ENCODE results near the gene SHISA6. TPM values are rescaled to one million over a fixed set of nuclear protein-coding genes. Genes with fewer than 3 reads are reported as not detected.

Gene SHISA6
- total RNA-seq, 2 experiments from 2014 or later, result not detected

DNA sequence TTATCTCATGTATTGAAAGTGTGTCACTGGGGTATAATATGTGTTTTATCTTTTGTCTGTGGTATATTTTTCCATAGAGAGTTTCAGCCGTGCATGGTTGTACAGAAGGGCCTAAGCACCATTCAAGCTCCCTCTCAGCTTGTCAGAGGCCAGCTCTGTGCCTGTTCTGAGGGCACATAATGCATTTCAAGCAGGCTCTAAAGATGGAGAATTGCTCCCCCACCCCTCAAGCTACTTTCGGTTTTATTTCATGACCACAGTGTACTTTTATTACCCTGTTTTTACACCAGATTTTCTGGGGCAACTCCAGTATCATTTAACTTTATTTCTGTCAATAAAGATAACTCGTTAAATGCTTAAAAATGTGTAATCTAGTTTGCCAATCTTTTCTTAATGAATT is 131.7 kb downstream of the SHISA6 start:
- H3K9me2 ChIP-seq (ENCODE audit: insufficient read depth, low read length), result no peaks in the 10 kb centered on the region
- POLR2A ChIA-PET, result no interaction called here
- no peak for TF ChIP-seq EZH2phosphoT487 (IDR thresholded peaks at IDR 0.05; ENCODE audit: borderline replicate concordance, low read depth, low read length)
- TF ChIP-seq, protein P1, sequence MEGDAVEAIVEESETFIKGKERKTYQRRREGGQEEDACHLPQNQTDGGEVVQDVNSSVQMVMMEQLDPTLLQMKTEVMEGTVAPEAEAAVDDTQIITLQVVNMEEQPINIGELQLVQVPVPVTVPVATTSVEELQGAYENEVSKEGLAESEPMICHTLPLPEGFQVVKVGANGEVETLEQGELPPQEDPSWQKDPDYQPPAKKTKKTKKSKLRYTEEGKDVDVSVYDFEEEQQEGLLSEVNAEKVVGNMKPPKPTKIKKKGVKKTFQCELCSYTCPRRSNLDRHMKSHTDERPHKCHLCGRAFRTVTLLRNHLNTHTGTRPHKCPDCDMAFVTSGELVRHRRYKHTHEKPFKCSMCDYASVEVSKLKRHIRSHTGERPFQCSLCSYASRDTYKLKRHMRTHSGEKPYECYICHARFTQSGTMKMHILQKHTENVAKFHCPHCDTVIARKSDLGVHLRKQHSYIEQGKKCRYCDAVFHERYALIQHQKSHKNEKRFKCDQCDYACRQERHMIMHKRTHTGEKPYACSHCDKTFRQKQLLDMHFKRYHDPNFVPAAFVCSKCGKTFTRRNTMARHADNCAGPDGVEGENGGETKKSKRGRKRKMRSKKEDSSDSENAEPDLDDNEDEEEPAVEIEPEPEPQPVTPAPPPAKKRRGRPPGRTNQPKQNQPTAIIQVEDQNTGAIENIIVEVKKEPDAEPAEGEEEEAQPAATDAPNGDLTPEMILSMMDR (conservative IDR thresholded peaks at IDR 0.05; ENCODE audit: low read length), result no peak
- H3K4me1 ChIP-seq (ENCODE audit: insufficient read depth, low read length, poor library complexity, severe bottlenecking), result no peaks in the 10 kb centered on the region
- no peak for DNase-seq (ENCODE audit: low spot score)
- no peak overlapping the region for H3K27ac ChIP-seq (ENCODE audit: low read depth, low read length, poor library complexity, severe bottlenecking)
- no peak overlapping the region for H3K4me3 ChIP-seq (ENCODE audit: low read depth, low read length, poor library complexity, severe bottlenecking)
- H3K79me2 ChIP-seq (ENCODE audit: insufficient read depth, low read depth, low read length), result no peaks in the 10 kb centered on the region
- intact Hi-C loops (cut with micrococcal nuclease; ENCODE audit: unreplicated experiment), result no loop called here
- H3K4me2 ChIP-seq (ENCODE audit: low read length), result no peak overlapping the region
- CTCF ChIA-PET (ENCODE audit: unreplicated experiment), result no interaction called here
- H4K20me1 ChIP-seq (ENCODE audit: insufficient read depth, low read length), result no peaks in the 10 kb centered on the region
- H3K9me3 ChIP-seq (ENCODE audit: low read length), result no peaks in the 10 kb centered on the region
- no peak overlapping the region for H2AFZ ChIP-seq (ENCODE audit: low read length)
- no peaks in the 10 kb centered on the region for H3K36me3 ChIP-seq (ENCODE audit: insufficient read depth, low read length)
- no TSS peak for BruUV-seq (replicated peaks)

DNA sequence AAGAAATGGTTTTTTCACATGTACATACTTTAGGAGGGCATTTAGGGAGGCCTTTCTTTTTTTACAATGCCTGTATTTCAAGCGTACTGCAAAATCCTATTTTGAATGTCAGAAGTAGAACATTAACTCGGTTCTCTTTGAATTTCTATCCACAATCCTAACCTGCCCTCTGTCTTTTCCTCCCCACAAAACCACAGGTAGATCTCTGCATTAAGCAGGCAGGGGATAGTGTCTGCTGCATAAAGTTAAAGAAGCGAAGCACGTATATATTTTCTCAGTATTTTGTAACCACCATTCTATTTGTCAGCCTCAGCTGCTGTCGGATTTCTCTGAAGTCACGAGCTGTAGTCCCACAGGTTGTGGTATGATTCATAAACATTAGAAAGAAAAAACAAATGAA is 137.5 kb downstream of the SHISA6 start:
- no peaks in the 10 kb centered on the region for H3K79me2 ChIP-seq (ENCODE audit: insufficient read depth, low read depth, low read length)
- H3K4me3 ChIP-seq (ENCODE audit: low read depth, low read length, poor library complexity, severe bottlenecking), result no peak overlapping the region
- H3K4me1 ChIP-seq (ENCODE audit: insufficient read depth, low read length, poor library complexity, severe bottlenecking), result no peaks in the 10 kb centered on the region
- TF ChIP-seq, protein P1 (conservative IDR thresholded peaks at IDR 0.05; ENCODE audit: low read length), result no peak
- no peak for TF ChIP-seq EZH2phosphoT487 (IDR thresholded peaks at IDR 0.05; ENCODE audit: borderline replicate concordance, low read depth, low read length)
- intact Hi-C loops (cut with micrococcal nuclease; ENCODE audit: unreplicated experiment), result no loop called here
- BruUV-seq (replicated peaks), result no TSS peak
- H3K4me2 ChIP-seq (ENCODE audit: low read length), result no peak overlapping the region
- H3K36me3 ChIP-seq (ENCODE audit: insufficient read depth, low read length), result no peaks in the 10 kb centered on the region
- no peaks in the 10 kb centered on the region for H3K9me2 ChIP-seq (ENCODE audit: insufficient read depth, low read length)
- no peak overlapping the region for H2AFZ ChIP-seq (ENCODE audit: low read length)
- no peaks in the 10 kb centered on the region for H4K20me1 ChIP-seq (ENCODE audit: insufficient read depth, low read length)
- CTCF ChIA-PET (ENCODE audit: unreplicated experiment), result no interaction called here
- H3K9me3 ChIP-seq (ENCODE audit: low read length), result no peaks in the 10 kb centered on the region
- no peak for DNase-seq (ENCODE audit: low spot score)
- POLR2A ChIA-PET, result no interaction called here
- H3K27ac ChIP-seq (ENCODE audit: low read depth, low read length, poor library complexity, severe bottlenecking), result no peak overlapping the region

DNA sequence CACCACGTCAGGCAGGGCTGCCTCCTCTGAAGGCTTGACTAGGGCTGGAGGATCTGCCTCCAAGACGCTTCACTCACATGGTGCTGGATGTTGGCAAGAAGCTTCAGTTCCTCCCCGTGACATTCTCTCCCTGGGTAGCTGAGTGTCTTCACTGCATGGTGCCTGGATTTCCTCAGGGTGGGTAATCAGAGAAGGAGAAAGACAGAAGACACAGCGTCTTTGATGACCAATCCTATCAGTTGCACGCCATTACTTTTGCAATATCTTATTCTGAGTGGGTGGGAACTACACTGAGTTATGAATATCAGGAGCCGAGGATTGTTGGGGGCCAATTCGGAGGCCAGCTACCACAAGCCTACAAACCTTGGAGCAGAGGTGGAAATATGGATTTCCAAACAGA is 139.7 kb downstream of the SHISA6 start:
- Histone ChIP-seq H3K9me2 (ENCODE audit: insufficient read depth, low read length) (no peaks in the 10 kb centered on the region), H3K27ac (ENCODE audit: low read depth, low read length, poor library complexity, severe bottlenecking) (no peak overlapping the region), H3K9me3 (ENCODE audit: low read length) (no peaks in the 10 kb centered on the region), H3K4me3 (ENCODE audit: low read depth, low read length, poor library complexity, severe bottlenecking) (no peak overlapping the region), H3K79me2 (ENCODE audit: insufficient read depth, low read depth, low read length) (no peaks in the 10 kb centered on the region), H3K4me1 (ENCODE audit: insufficient read depth, low read length, poor library complexity, severe bottlenecking) (no peaks in the 10 kb centered on the region), H2AFZ (ENCODE audit: low read length) (no peak overlapping the region), H3K4me2 (ENCODE audit: low read length) (no peak overlapping the region), H3K36me3 (ENCODE audit: insufficient read depth, low read length) (no peaks in the 10 kb centered on the region), H4K20me1 (ENCODE audit: insufficient read depth, low read length) (no peaks in the 10 kb centered on the region)
- ChIA-PET POLR2A (no interaction called here), CTCF (ENCODE audit: unreplicated experiment) (no interaction called here)
- TF ChIP-seq, protein P1 (conservative IDR thresholded peaks at IDR 0.05; ENCODE audit: low read length), result no peak
- TF ChIP-seq EZH2phosphoT487 (IDR thresholded peaks at IDR 0.05; ENCODE audit: borderline replicate concordance, low read depth, low read length), result no peak
- no TSS peak for BruUV-seq (replicated peaks)
- intact Hi-C loops (cut with micrococcal nuclease; ENCODE audit: unreplicated experiment), result no loop called here
- no peak for DNase-seq (ENCODE audit: low spot score)
